ENCODE results near the gene ARCN1.

Gene ARCN1

DNA sequence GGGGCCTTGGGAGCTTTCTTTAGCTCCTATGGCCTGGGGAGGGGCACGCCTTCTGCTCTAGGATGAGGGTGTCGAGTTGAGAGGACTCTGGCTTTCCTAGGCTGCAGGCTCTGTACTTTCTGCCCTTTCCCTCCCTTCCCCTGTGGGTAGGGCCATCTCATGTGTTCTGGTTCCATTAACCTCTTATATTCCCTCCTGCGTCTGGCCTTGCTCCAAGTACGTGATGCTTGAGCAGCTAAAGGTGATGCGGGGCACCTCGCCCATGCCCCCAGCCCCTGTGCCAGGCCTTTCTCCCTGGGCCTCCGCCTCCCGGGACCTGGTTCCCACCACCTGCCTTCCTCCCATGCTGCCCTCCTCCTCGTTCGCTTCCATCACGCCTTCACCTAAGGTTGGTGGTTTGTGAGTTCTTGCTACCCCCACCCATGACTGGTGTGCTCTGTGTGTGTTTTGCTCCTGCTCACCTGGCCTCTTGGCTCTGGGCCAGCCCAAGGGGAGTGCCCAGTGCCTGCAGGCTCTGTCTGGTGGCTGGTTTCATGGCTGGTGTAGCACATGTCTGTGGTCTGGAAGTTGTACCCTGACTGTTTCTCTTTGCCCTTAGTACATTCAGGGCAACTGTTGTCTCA is 69.3 kb downstream of the ARCN1 start:
- DNase-seq: no peak

DNA sequence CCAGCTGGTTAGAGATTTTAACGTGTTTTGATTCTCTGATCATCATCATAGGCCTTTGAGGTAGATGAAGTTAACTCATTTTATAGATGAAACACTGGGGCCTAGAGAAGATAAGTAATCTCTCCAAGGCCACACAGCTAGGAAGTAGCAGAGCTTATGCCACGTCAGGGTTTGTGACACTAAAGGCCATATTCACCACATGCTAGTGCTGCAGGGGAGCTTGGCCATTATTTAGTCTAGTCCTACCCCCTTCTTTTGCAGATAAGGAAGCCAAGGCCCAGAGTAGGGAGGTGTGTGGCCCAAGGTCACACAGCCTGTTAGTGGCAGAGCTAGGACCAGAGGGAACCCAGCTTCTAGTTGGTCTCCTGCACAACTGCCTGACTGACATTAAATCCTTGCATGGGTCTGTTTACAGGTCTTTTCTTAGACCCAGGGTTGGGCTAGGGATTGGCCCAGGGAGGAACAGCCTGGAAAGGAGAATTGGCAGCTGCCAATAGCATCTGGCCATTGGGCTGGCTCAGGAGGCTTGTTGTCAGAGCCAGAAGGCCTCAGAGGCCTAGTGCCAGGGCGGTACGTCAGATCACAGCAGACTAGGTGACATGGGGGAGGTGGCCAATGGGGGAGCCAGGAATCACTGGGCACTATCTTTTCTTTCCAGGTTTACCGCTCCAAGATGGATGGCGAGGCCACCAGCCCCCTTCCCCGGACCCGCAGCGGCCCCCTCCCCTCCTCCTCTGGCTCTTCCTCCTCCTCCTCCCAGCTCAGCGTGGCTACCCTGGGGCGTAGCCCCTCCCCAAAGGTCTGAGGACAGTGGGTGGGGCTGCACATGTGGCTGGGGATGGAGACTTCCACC is 71.2 kb downstream of the ARCN1 start:
- DNase-seq: no peak

- no peak for DNase-seq
Observed at GRCh38 chr11:118643995-118644345, 71.8 kb downstream of the ARCN1 start.

DNA sequence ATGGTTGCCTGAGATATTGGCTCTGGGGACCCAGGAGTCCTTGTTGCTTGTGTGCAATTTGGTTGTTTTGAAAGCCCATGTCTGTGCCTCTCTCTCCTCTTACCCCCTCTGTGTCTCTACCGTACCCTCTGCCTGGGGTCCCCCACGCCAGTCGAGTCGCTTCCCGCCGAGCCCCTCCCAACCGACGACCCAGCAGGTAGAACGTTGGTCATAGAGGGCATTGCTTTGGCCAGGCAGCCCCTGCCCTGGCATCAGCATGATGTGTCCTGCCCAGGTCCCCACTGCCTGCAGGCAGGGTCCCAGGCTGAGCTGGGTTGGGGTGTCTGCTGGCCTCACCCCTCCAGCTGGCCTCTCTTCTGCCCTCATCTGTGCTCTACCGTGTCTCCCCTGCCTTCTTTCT is 72.3 kb downstream of the ARCN1 start:
- no peak for DNase-seq

GRCh38 chr11:118645066-118645715 is 73.0 kb downstream of the ARCN1 start:
- no peak for DNase-seq

GRCh38 chr11:118646393-118646792 is 74.2 kb downstream of the ARCN1 start:
- no peak for DNase-seq

DNA sequence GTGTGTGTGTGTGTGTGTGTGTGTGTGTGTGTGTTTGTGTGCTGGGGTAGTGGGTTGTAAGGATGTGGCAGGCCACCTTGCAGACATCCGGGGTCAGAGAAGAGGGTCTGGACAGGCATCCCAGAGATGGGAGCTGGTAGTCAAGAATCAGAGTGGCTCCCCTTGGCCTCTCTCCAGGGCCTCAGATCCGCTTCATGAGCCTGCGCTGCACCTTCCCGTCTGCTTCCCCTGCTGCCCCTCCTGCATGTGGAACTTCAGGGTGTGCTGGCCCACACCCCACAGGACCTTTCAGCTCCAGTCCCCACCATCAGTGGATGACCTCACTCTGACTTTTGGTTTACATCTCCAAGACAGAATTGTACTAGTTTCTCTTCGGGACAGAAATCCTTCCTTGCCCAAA is 76.1 kb downstream of the ARCN1 start:
- no peak for DNase-seq

- no peak for DNase-seq
Observed at GRCh38 chr11:118649941-118650340, 77.7 kb downstream of the ARCN1 start.

- no peak for DNase-seq
Observed at GRCh38 chr11:118650366-118650765, 78.2 kb downstream of the ARCN1 start.

DNA sequence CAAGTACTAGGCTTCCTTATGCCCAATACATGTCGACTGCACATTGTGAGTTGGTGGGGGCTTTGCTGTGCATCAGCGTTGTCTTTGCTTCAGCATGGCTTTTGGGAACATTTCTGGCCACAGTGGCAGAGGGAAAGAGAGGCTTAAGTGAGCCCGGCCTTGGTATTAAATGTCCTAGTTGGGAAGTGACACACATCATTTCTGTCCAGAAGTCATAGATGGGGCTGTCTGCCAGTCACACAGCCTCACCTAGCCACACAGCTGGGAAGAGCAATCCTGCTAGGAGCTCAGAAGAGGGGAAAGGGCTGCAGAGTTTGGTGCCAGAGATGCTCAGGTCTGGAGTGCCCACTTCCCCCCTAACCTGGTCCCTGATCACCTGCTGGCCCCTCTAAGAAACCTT is 79.6 kb downstream of the ARCN1 start:
- no peak for DNase-seq
